Measurements from ENCODE around the gene ATM. TPM values are rescaled to one million over a fixed set of nuclear protein-coding genes. Genes with fewer than 3 reads are reported as not detected.

ATM gene
- total and polyA plus RNA-seq, 4 donors = 18.3 to 123 (median 43.8) TPM

GRCh38 chr11:108324587-108324986 lies 101.7 kb downstream of the ATM start:
- Histone ChIP-seq H3K36me3 (ENCODE audit: control insufficient read depth in 1 of 2, insufficient read depth in 2 of 2, low read length in 1 of 2) (peaks cover 0 to 2% of the 10 kb centered on the region in 2 donors), H3K4me1 (ENCODE audit: control insufficient read depth in 1 of 2, insufficient read depth in 2 of 2, low read length in 2 of 2) (no peaks in the 10 kb centered on the region), H3K27ac (ENCODE audit: low read depth in 1 of 2, low read length in 2 of 2) (no peak overlapping the region), H3K9me3 (ENCODE audit: control insufficient read depth, low read length) (no peaks in the 10 kb centered on the region), H3K27me3 (ENCODE audit: control insufficient read depth in 1 of 2, insufficient read depth in 2 of 2, low read length in 1 of 2) (no peaks in the 10 kb centered on the region), H3K4me3 (ENCODE audit: low read length in 2 of 2) (no peak overlapping the region)
- no peak for ATAC-seq (ENCODE audit: low FRiP score)
- no peak for DNase-seq
- intact Hi-C loops (cut with DNase I) = loop anchor here in 1 of 2 donors (10.0 kb wide), 1 partner anchor 330 kb away; no protein-coding TSS in a partner anchor

GRCh38 chr11:108333403-108333899 lies 110.6 kb downstream of the ATM start:
- no peak for ATAC-seq (ENCODE audit: low FRiP score)
- H3K27ac ChIP-seq (ENCODE audit: low read depth in 1 of 2, low read length in 2 of 2) = no peak overlapping the region
- no peak for DNase-seq
- WGBS, 2 donors = 87 to 92% methylated on average over 2 of the region's 2 CpGs
- H3K36me3 ChIP-seq (ENCODE audit: control insufficient read depth in 1 of 2, insufficient read depth in 2 of 2, low read length in 1 of 2) = peaks cover 2 to 3% of the 10 kb centered on the region in 2 donors
- intact Hi-C loops (cut with DNase I) = no loop called here
- no peaks in the 10 kb centered on the region for H3K27me3 ChIP-seq (ENCODE audit: control insufficient read depth in 1 of 2, insufficient read depth in 2 of 2, low read length in 1 of 2)
- no peaks in the 10 kb centered on the region for H3K9me3 ChIP-seq (ENCODE audit: control insufficient read depth, low read length)
- no peaks in the 10 kb centered on the region for H3K4me1 ChIP-seq (ENCODE audit: control insufficient read depth in 1 of 2, insufficient read depth in 2 of 2, low read length in 2 of 2)
- no peak overlapping the region for H3K4me3 ChIP-seq (ENCODE audit: low read length in 2 of 2)

- DNase-seq (no peak), ATAC-seq (ENCODE audit: low FRiP score) (no peak)
- H3K36me3 ChIP-seq (ENCODE audit: control insufficient read depth in 1 of 2, insufficient read depth in 2 of 2, low read length in 1 of 2) = peaks cover 2 to 3% of the 10 kb centered on the region in 2 donors
- H3K27me3 ChIP-seq (ENCODE audit: control insufficient read depth in 1 of 2, insufficient read depth in 2 of 2, low read length in 1 of 2) = no peaks in the 10 kb centered on the region
- intact Hi-C loops (cut with DNase I) = no loop called here
- H3K9me3 ChIP-seq (ENCODE audit: control insufficient read depth, low read length) = no peaks in the 10 kb centered on the region
- H3K4me1 ChIP-seq (ENCODE audit: control insufficient read depth in 1 of 2, insufficient read depth in 2 of 2, low read length in 2 of 2) = no peaks in the 10 kb centered on the region
- H3K4me3 ChIP-seq (ENCODE audit: low read length in 2 of 2) = no peak overlapping the region
- 97 to 99% methylated on average over 2 of the region's 2 CpGs for WGBS, 2 donors
- no peak overlapping the region for H3K27ac ChIP-seq (ENCODE audit: low read depth in 1 of 2, low read length in 2 of 2)
Measured at GRCh38 chr11:108338750-108339149, 115.9 kb downstream of the ATM start.

- Histone ChIP-seq H3K27me3 (ENCODE audit: control insufficient read depth in 1 of 2, insufficient read depth in 2 of 2, low read length in 1 of 2) (no peaks in the 10 kb centered on the region), H3K36me3 (ENCODE audit: control insufficient read depth in 1 of 2, insufficient read depth in 2 of 2, low read length in 1 of 2) (peaks cover 2% of the 10 kb centered on the region in 2 donors), H3K9me3 (ENCODE audit: control insufficient read depth, low read length) (no peaks in the 10 kb centered on the region), H3K27ac (ENCODE audit: low read depth in 1 of 2, low read length in 2 of 2) (no peak overlapping the region), H3K4me1 (ENCODE audit: control insufficient read depth in 1 of 2, insufficient read depth in 2 of 2, low read length in 2 of 2) (no peaks in the 10 kb centered on the region), H3K4me3 (ENCODE audit: low read length in 2 of 2) (no peak overlapping the region)
- intact Hi-C loops (cut with DNase I) = no loop called here
- no peak for DNase-seq
- no peak for ATAC-seq (ENCODE audit: low FRiP score)
- WGBS, 2 donors = 96 to 100% methylated on average over 1 of the region's 1 CpG
Measured at GRCh38 chr11:108340973-108341372, 118.1 kb downstream of the ATM start.

GRCh38 chr11:108341654-108342053 lies 118.8 kb downstream of the ATM start:
- ATAC-seq (ENCODE audit: low FRiP score) (no peak), DNase-seq (no peak)
- H3K4me1 ChIP-seq (ENCODE audit: control insufficient read depth in 1 of 2, insufficient read depth in 2 of 2, low read length in 2 of 2) = no peaks in the 10 kb centered on the region
- WGBS, 2 donors = 92 to 93% methylated on average over 4 of the region's 4 CpGs
- H3K9me3 ChIP-seq (ENCODE audit: control insufficient read depth, low read length) = no peaks in the 10 kb centered on the region
- no peak overlapping the region for H3K27ac ChIP-seq (ENCODE audit: low read depth in 1 of 2, low read length in 2 of 2)
- intact Hi-C loops (cut with DNase I) = no loop called here
- no peaks in the 10 kb centered on the region for H3K27me3 ChIP-seq (ENCODE audit: control insufficient read depth in 1 of 2, insufficient read depth in 2 of 2, low read length in 1 of 2)
- no peak overlapping the region for H3K4me3 ChIP-seq (ENCODE audit: low read length in 2 of 2)
- no peaks in the 10 kb centered on the region for H3K36me3 ChIP-seq (ENCODE audit: control insufficient read depth in 1 of 2, insufficient read depth in 2 of 2, low read length in 1 of 2)

- ATAC-seq (ENCODE audit: low FRiP score) = no peak
- 98 to 99% methylated on average over 2 of the region's 2 CpGs for WGBS, 2 donors
Measured at GRCh38 chr11:108343714-108344113, 120.8 kb downstream of the ATM start.

GRCh38 chr11:108345767-108346166 lies 122.9 kb downstream of the ATM start:
- 95 to 99% methylated on average over 4 of the region's 4 CpGs for WGBS, 2 donors
- Histone ChIP-seq H3K4me1 (ENCODE audit: control insufficient read depth in 1 of 2, insufficient read depth in 2 of 2, low read length in 2 of 2) (no peaks in the 10 kb centered on the region), H3K27ac (ENCODE audit: low read depth in 1 of 2, low read length in 2 of 2) (no peak overlapping the region), H3K4me3 (ENCODE audit: low read length in 2 of 2) (no peak overlapping the region), H3K36me3 (ENCODE audit: control insufficient read depth in 1 of 2, insufficient read depth in 2 of 2, low read length in 1 of 2) (peaks cover 0 to 3% of the 10 kb centered on the region in 2 donors), H3K27me3 (ENCODE audit: control insufficient read depth in 1 of 2, insufficient read depth in 2 of 2, low read length in 1 of 2) (no peaks in the 10 kb centered on the region), H3K9me3 (ENCODE audit: control insufficient read depth, low read length) (no peaks in the 10 kb centered on the region)
- DNase-seq = no peak
- intact Hi-C loops (cut with DNase I) = no loop called here
- ATAC-seq (ENCODE audit: low FRiP score) = no peak

More at GRCh38 chr11:108343714-108344113, 120.8 kb downstream of the ATM start:
- H3K4me3 ChIP-seq (ENCODE audit: low read length in 2 of 2) = no peak overlapping the region
- no peak overlapping the region for H3K27ac ChIP-seq (ENCODE audit: low read depth in 1 of 2, low read length in 2 of 2)
- H3K36me3 ChIP-seq (ENCODE audit: control insufficient read depth in 1 of 2, insufficient read depth in 2 of 2, low read length in 1 of 2) = no peaks in the 10 kb centered on the region
- no peaks in the 10 kb centered on the region for H3K27me3 ChIP-seq (ENCODE audit: control insufficient read depth in 1 of 2, insufficient read depth in 2 of 2, low read length in 1 of 2)
- intact Hi-C loops (cut with DNase I) = no loop called here
- DNase-seq = no peak
- H3K9me3 ChIP-seq (ENCODE audit: control insufficient read depth, low read length) = no peaks in the 10 kb centered on the region
- H3K4me1 ChIP-seq (ENCODE audit: control insufficient read depth in 1 of 2, insufficient read depth in 2 of 2, low read length in 2 of 2) = no peaks in the 10 kb centered on the region

GRCh38 chr11:108346451-108346850 lies 123.6 kb downstream of the ATM start:
- no peak for DNase-seq
- intact Hi-C loops (cut with DNase I) = no loop called here
- peaks cover 3% of the 10 kb centered on the region in 2 donors for H3K36me3 ChIP-seq (ENCODE audit: control insufficient read depth in 1 of 2, insufficient read depth in 2 of 2, low read length in 1 of 2)

GRCh38 chr11:108351468-108351867 lies 128.6 kb downstream of the ATM start:
- Histone ChIP-seq H3K27ac (ENCODE audit: low read depth in 1 of 2, low read length in 2 of 2) (no peak overlapping the region), H3K27me3 (ENCODE audit: control insufficient read depth in 1 of 2, insufficient read depth in 2 of 2, low read length in 1 of 2) (no peaks in the 10 kb centered on the region), H3K9me3 (ENCODE audit: control insufficient read depth, low read length) (no peaks in the 10 kb centered on the region), H3K4me1 (ENCODE audit: control insufficient read depth in 1 of 2, insufficient read depth in 2 of 2, low read length in 2 of 2) (no peaks in the 10 kb centered on the region), H3K36me3 (ENCODE audit: control insufficient read depth in 1 of 2, insufficient read depth in 2 of 2, low read length in 1 of 2) (peaks cover 13 to 16% of the 10 kb centered on the region in 2 donors), H3K4me3 (ENCODE audit: low read length in 2 of 2) (no peak overlapping the region)
- DNase-seq (no peak), ATAC-seq (ENCODE audit: low FRiP score) (no peak)
- intact Hi-C loops (cut with DNase I) = no loop called here

More at GRCh38 chr11:108346451-108346850, 123.6 kb downstream of the ATM start:
- no peak for ATAC-seq (ENCODE audit: low FRiP score)
- H3K9me3 ChIP-seq (ENCODE audit: control insufficient read depth, low read length) = no peaks in the 10 kb centered on the region
- no peaks in the 10 kb centered on the region for H3K27me3 ChIP-seq (ENCODE audit: control insufficient read depth in 1 of 2, insufficient read depth in 2 of 2, low read length in 1 of 2)
- H3K27ac ChIP-seq (ENCODE audit: low read depth in 1 of 2, low read length in 2 of 2) = no peak overlapping the region
- no peak overlapping the region for H3K4me3 ChIP-seq (ENCODE audit: low read length in 2 of 2)
- no peaks in the 10 kb centered on the region for H3K4me1 ChIP-seq (ENCODE audit: control insufficient read depth in 1 of 2, insufficient read depth in 2 of 2, low read length in 2 of 2)

Data from aorta (tissue), 5 donors.